Large intestine (tissue), 3 donors: ENCODE results near the gene CEP85. TPM values are rescaled to one million over a fixed set of nuclear protein-coding genes. Genes with fewer than 3 reads are reported as not detected.
"Not testable (repeated sequence)": the region's sequence is repeated elsewhere in the genome, so short reads cannot be mapped to it uniquely, and the experiment has no call there.

Experiments
- DNase-seq, 2 donors: peaks; one replicate each; pipeline versions ENCODE4 v3.0.0 to v3.0.0-alpha.2; 2013
- H3K27ac ChIP-seq: one replicate; pipeline ENCODE4 v1.5.1; 2013; ENCODE audit warnings: low read length
- H3K27me3 ChIP-seq: 2 replicates; pipeline ENCODE4 v1.6.1; 2013; ENCODE audit warnings: low read length; ENCODE audit not compliant: control insufficient read depth, insufficient read depth
- H3K36me3 ChIP-seq: 2 replicates; pipeline ENCODE4 v1.6.1; 2013; ENCODE audit warnings: low read length; ENCODE audit not compliant: control insufficient read depth, insufficient read depth
- H3K4me1 ChIP-seq: one replicate; pipeline ENCODE4 v1.6.1; 2013; ENCODE audit warnings: low read length; ENCODE audit not compliant: control insufficient read depth, insufficient read depth
- H3K4me3 ChIP-seq: one replicate; pipeline ENCODE4 v1.5.1; 2013; ENCODE audit warnings: low read length
- H3K9me3 ChIP-seq: one replicate; pipeline ENCODE4 v1.6.1; 2013; ENCODE audit warnings: mild to moderate bottlenecking, low read depth, low read length, moderate library complexity; ENCODE audit not compliant: control insufficient read depth
- WGBS: methylation state at CpG from one replicate; pipeline ENCODE4 v1.1.5; 2013; ENCODE audit warnings: low lambda C conversion rate; ENCODE audit not compliant: insufficient coverage; 5-methylcytosine and 5-hydroxymethylcytosine counted together
- polyA plus RNA-seq: library from polyadenylated mRNA; unstranded; fragments of 120-200 nt; gene quantifications from one replicate; pipeline ENCODE4 v1.2.1, GENCODE V29; 2013

CEP85 gene
- polyA plus RNA-seq, 1 donor: 11.7 TPM

DNA sequence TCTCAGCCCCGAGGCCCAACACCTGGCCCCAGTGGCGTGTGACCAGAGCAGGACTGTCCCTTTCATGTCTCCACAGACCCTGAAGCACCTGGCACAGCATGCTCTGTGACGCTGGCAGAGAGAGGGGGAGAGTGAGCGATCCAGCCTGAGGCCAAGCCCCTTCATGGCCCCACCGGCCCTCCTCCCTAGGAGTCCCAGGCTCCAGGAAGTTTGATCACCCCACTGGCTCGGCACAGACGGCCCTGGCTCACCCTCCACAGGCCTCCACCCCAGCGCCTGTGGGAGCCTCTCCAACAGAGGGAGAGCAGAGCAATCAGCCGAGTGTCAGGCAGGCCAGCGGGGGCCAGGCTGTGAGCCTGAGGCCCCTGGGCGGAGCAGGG lies 56.9 kb downstream of the CEP85 start:
- no peaks in the 10 kb centered on the region for H3K27me3 ChIP-seq
- H3K27ac ChIP-seq: no peak overlapping the region
- no peak overlapping the region for H3K4me3 ChIP-seq
- no peaks in the 10 kb centered on the region for H3K4me1 ChIP-seq
- H3K9me3 ChIP-seq: no peaks in the 10 kb centered on the region
- no CpG with 5 or more reads among the region's 11 CpGs for WGBS
- no peak for DNase-seq
- H3K36me3 ChIP-seq: peaks cover 17% of the 10 kb centered on the region

DNA sequence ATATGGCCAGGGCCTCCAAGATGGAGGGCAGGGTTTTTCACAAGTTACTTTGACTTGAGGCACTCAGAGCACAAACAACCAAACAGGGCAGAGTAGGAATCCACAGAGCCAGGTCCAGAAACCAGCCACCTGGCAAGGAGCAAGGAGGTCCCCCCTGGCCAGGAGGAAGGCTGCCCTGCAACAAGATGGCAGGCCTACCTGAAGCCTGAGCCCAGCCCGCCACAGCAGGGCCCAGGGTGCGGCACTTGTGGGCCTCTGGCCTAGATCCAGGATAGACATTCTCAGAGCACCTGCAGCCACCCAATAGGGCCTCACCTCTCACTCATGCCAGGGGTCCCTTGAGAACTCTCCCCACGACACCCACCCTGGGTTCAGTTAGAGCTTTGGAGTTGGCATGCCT lies 57.4 kb downstream of the CEP85 start:
- peaks cover 20% of the 10 kb centered on the region for H3K36me3 ChIP-seq
- no CpG with 5 or more reads among the region's 3 CpGs for WGBS

DNA sequence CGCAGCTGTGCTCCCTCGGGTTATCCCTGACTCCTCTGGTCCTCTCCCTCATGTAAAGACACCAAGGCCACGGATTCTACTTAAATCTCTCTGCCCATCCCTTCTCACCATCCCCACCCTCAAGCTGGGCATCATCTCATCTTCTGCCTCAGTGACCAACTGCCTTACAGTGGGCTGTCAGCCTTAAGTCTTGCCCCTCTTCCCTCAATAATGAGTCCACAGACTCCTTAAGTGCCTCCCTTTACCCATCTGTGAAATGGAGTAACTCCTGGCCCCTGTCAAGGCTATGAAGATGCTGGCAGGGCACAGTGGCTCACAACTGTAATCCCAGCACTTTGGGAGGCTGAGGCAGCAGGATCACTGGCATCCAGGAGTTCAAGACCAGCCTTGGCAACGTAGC lies 57.9 kb downstream of the CEP85 start:
- H3K4me1 ChIP-seq: no peaks in the 10 kb centered on the region
- DNase-seq: no peak
- H3K4me3 ChIP-seq: no peak overlapping the region
- H3K36me3 ChIP-seq: peaks cover 25% of the 10 kb centered on the region
- no peaks in the 10 kb centered on the region for H3K27me3 ChIP-seq
- H3K27ac ChIP-seq: no peak overlapping the region
- no peaks in the 10 kb centered on the region for H3K9me3 ChIP-seq
- WGBS: no CpG with 5 or more reads among the region's 4 CpGs

More for the DNA sequence above, 57.4 kb downstream of the CEP85 start:
- H3K4me3 ChIP-seq: no peak overlapping the region
- no peak for DNase-seq
- no peaks in the 10 kb centered on the region for H3K9me3 ChIP-seq
- H3K27me3 ChIP-seq: no peaks in the 10 kb centered on the region
- no peak overlapping the region for H3K27ac ChIP-seq
- H3K4me1 ChIP-seq: no peaks in the 10 kb centered on the region

DNA sequence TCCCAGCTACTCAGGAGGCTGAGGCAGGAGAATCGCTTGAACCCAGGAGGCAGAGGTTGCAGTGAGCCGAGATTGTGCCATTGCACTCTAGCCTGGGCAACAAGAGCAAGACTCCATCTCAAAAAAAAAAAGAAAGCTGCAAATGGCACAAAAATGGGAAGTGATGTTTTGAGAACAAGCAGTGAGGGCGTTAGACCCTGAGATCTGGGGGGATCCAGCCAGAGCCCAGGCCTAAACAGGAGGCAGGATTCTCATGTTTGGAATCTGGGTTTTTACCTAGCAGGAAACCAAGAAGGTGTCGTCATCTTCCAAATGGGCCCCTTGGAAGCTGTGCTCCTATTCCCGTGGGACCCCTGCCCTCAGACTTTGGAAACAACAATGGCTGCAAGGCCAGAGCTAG lies 58.7 kb downstream of the CEP85 start:
- not testable (repeated sequence) for H3K27me3 ChIP-seq, H3K4me3 ChIP-seq, H3K4me1 ChIP-seq, DNase-seq, H3K9me3 ChIP-seq, H3K27ac ChIP-seq
- no CpG with 5 or more reads among the region's 5 CpGs for WGBS
- peaks cover 32% of the 10 kb centered on the region for H3K36me3 ChIP-seq

DNA sequence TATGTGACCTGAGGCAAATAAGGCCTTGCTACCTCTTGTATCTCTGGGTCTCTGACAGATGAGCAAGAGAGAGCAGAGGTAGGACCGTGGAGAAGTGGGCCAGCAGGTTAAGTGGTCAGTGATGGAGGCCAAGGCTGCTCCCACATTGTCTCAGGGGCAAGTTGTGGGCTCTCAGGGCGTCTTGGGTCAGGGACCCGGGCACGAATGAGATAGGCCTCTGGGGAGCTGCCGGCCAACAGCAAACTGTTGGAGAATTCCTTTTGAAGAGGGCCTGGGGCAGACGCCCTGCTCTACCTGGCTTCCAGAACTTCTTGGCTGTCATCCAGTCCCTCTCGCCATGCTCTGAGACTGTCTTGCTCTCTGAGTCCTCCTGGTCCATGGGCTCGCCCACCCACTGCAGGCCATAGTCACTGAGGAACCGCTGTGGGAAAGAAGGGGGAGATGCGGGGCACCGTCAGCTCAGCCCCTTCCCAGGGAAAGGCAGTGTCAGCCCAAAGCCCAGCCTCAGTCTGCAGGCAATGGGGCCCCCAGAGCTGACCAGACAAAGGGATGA lies 60.0 kb downstream of the CEP85 start:
- peaks cover 33% of the 10 kb centered on the region for H3K36me3 ChIP-seq
- H3K9me3 ChIP-seq: no peaks in the 10 kb centered on the region
- no peak for DNase-seq
- H3K27me3 ChIP-seq: no peaks in the 10 kb centered on the region
- no peak overlapping the region for H3K27ac ChIP-seq
- no peaks in the 10 kb centered on the region for H3K4me1 ChIP-seq
- no CpG with 5 or more reads among the region's 11 CpGs for WGBS
- H3K4me3 ChIP-seq: no peak overlapping the region

DNA sequence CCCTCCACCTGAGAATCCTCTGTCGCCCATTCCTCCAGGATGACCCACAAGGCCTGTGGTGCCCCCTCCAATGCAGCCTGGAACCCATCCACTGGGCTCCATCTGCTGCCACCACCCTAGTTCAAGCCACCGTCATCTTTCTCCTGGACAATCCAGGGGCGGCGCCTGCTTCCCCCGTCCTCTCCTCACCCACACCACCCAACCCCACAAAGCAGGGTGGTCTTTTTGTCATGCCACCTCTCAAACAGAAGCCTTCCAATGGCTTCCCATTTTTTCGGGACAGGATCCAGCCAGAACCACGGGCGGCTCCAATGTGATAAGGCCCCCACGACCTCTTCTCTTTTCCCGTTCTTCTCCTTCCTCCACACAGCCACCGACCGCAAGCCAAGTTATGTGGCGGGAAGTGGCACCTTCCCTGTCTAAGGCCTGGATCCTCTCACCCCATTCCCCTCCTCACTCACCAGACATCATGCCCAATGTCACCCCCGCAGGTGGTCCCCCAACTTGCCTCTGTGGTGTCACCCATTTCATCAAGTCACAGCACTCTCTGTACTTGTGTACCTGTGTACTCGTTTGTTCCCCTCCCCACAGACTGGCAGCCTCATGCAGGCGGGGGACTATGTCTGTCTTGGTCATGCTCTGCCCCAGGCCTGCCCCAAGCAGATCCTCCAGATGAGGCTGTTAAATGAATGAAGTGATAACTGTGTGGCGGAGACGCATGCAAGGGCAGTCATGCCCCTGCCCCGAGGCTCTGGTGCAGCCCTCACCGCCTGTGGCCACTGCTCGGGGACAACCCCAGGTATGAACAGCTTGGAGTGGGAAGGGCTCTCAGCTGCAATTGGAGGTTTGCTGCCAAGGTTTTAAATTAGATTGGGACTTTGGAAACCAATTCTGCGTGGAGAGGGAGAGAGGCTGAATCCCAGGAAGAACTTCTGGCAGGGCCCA lies 61.5 kb downstream of the CEP85 start:
- 70% methylated on average over 2 of the region's 22 CpGs for WGBS
- Histone ChIP-seq H3K9me3 (no peaks in the 10 kb centered on the region), H3K27ac (no peak overlapping the region), H3K4me1 (no peaks in the 10 kb centered on the region), H3K36me3 (peaks cover 33% of the 10 kb centered on the region), H3K27me3 (no peaks in the 10 kb centered on the region), H3K4me3 (no peak overlapping the region)
- DNase-seq: no peak

DNA sequence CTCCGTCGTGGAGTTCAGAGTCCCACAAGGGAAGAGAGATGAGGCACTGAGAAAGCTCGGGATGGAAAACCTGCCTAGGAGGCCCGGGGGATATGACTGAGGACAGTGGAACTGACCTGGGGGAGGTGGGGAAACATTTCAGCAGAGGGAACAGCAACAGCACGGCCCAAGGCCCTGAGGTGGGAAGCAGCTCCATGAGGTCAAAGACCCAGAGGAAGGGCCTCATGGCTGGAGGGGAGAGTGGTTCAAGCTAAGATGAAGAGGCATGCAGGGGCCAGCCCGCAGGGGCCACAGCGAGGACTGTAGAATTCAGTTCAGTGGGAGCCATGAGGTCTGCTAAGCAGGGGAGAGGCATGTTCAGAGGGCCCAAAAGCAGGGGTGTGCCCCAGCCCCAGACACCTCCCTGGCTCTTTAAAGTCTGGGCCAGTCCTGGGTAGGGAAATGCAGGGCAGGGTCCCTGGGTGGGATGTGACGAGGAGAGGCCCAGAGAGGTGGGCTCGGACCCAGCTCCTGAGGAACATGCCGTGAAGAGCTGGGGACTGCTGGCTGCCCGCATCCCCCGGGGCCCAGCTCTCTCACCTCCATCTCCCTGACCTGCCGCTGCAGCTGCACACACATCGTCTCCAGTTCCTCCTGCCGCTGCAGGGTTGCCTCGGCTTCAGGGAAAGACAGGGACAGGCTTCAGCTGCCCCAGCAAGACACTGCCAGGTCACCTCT lies 62.5 kb downstream of the CEP85 start:
- WGBS: 60% methylated on average over 1 of the region's 16 CpGs
- no peak for DNase-seq
- Histone ChIP-seq H3K36me3 (peaks cover 29% of the 10 kb centered on the region), H3K9me3 (no peaks in the 10 kb centered on the region), H3K4me3 (no peak overlapping the region), H3K4me1 (no peaks in the 10 kb centered on the region), H3K27ac (no peak overlapping the region), H3K27me3 (no peaks in the 10 kb centered on the region)

DNA sequence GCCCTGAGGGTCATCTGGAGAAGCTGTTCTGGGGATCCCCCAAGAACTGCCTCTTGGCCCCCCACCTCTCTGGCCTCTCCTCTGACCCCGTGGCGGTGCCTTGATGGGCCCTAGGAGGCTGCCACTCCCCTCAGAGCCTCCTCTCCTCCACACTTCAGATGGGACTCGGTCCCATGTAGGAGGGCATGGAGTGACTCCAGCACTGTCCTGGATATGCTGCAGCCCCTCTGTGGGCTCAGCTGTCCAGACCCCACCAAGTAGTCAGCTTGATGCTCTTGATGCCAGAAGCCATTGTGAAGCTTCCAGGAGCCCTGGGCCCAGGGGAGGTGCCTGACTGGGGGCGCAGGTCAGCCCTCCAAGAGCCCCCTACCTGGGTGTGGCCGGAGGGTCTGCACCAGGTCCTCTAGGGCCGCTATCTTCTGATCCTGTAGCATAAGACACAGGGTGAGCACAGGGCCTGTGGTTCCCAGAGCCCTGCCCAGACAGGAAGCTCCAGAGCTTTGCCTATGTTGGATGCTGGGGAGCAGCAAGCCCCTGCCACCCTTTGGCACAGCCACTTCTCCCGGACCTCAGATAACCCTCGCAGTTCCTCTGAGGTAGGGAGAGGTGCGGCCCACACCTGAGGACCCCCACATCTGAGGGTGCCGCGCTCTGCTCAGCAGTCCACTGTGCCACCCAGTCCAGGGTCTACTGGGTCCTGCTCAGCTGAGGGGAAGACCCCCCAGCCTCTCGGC lies 63.2 kb downstream of the CEP85 start:
- Histone ChIP-seq H3K27ac (no peak overlapping the region), H3K4me3 (no peak overlapping the region), H3K36me3 (peaks cover 22% of the 10 kb centered on the region), H3K27me3 (no peaks in the 10 kb centered on the region), H3K4me1 (no peaks in the 10 kb centered on the region), H3K9me3 (no peaks in the 10 kb centered on the region)
- WGBS: no CpG with 5 or more reads among the region's 12 CpGs
- DNase-seq: no peak

DNA sequence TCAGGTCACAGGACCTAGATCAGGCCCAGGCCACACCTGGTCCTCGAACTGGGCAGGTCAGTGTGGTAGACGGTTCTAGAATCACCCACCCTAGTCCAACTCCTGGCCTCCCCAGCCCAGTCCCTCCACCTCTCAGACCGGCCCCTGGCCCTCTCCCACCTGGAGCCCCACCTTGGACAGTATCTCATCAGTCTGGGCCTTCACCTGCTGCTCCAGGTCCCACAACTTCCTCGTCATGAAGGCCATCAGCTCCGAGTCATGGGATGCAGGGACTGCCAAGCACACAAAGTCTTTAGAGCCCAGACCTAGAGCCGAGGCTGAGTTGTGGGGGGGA lies 63.8 kb downstream of the CEP85 start:
- H3K27ac ChIP-seq: no peak overlapping the region
- H3K4me1 ChIP-seq: peaks cover 4% of the 10 kb centered on the region
- no peaks in the 10 kb centered on the region for H3K27me3 ChIP-seq
- H3K9me3 ChIP-seq: no peaks in the 10 kb centered on the region
- no CpG with 5 or more reads among the region's 6 CpGs for WGBS
- H3K4me3 ChIP-seq: no peak overlapping the region
- H3K36me3 ChIP-seq: peaks cover 22% of the 10 kb centered on the region
- DNase-seq: no peak

DNA sequence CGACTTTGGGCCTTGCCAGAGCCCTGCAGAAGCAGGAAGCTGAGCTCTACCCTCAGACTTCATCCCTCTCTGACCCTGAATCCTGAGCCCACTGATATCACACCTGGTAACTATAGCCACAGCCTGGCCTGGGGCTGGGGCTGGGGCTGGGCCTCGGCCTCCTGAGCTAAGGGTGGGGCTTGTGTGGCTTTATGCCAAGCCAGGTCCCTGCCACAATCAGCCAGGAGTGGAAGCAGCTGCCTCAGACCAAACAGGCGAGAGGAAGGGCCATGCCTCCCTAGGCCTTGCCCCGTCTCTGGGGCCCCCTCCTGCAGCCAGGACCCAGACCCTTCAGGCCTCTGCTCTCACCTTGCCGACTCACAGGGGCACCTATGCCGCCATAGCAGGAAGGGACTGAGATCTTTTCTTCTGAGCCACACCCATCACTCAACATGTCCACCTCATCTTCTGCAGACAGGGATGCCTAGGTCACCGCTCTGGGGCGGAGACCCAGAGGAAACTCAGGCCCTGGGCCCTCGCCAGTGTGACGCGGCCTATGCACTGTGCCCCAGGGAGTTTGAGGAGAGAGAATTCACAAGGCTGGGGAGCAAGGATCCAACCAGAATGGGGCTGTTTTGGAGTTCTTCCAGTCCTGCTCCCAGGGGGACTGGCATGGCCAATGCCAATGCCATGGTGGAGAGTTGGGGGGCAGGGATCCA lies 66.7 kb downstream of the CEP85 start:
- DNase-seq: no peak
- no peak overlapping the region for H3K4me3 ChIP-seq
- H3K4me1 ChIP-seq: peaks cover 10% of the 10 kb centered on the region
- H3K27me3 ChIP-seq: no peaks in the 10 kb centered on the region
- H3K36me3 ChIP-seq: peaks cover 17% of the 10 kb centered on the region
- no peaks in the 10 kb centered on the region for H3K9me3 ChIP-seq
- no peak overlapping the region for H3K27ac ChIP-seq
- WGBS: no CpG with 5 or more reads among the region's 11 CpGs
